GM12891 (cell line): ENCODE data around the gene SETD2.

Experiments
- POLR2A ChIP-seq: IDR thresholded peaks from 2 replicates; pipeline ENCODE4 v1.6.1; 2011; ENCODE audit warnings: low read depth, low read length, control low read depth
- POLR2AphosphoS5 ChIP-seq: IDR thresholded peaks from 2 replicates; pipeline ENCODE4 v1.6.1; 2011; ENCODE audit warnings: low read depth, low read length, control low read depth
- POU2F2 ChIP-seq: IDR thresholded peaks from 2 replicates; pipeline ENCODE4 v1.6.1; 2011; ENCODE audit warnings: low read depth, mild to moderate bottlenecking, control low read depth, low read length, moderate library complexity
- TAF1 ChIP-seq: IDR thresholded peaks from 2 replicates; pipeline ENCODE4 v1.6.1; 2011; ENCODE audit warnings: low read depth, low read length, control low read depth

GRCh38 chr3:47028667-47029066 is 135.2 kb downstream of the SETD2 start:
- no peak for TF ChIP-seq POLR2A
- no peak for TF ChIP-seq TAF1
- no peak for TF ChIP-seq POLR2AphosphoS5
- TF ChIP-seq POU2F2: no peak
